Activated T-cell treated with anti-CD3 and anti-CD28 coated beads, Interleukin-2, amount 50 U/mL, for 1 hour (primary cell): ENCODE measurements around the gene KLHL36.

Source experiments
- DNase-seq: peaks from one replicate; pipeline ENCODE4 v3.0.0-alpha.2; 2020

KLHL36 gene

DNA sequence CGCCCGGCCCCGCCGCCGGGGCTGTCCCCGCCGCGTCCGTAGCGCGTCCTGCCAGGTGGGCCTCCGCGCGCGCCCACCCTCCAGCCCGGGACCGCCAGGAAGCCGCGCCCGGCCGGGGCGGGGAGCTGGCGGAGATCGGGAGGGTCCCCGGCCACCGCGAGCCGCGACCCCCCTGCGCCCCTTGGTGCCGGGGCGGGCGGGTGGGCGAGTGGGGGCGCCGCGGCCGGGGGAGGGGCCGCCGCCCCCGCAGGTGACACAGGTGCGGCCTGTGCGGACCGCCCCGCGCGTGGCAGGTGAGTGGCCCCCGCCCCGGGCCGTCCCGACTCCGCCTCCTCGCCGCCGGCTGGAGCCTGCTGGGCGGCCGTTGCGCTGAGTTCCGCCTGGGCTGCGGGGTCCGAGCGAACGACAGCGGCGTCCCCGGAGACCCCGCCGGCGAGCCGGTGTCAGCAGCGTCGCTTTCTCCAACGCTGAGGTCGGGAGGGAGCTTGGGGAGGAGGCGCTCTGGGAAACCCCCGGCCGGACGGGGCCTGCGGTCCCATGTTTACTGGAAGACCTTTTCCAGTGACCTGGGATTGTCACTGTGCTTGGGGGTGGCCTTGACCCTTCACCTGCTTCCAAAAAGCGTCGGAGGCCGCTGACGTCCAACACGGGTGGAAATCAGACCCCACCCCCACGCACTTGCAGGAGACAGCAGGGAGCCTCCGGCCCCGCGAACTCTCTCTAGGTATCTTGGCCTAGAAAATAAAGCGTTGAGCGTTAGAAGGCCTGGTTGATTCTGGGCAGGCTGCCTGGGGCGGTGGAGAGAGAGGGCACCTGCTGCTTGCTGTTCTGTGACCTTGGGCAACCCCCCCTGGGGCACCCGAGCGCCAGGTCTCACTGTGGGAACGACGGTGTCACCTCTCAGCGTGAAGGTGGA is 542 bp downstream of the KLHL36 start:
- DNase-seq, result peak; percentile 67

DNA sequence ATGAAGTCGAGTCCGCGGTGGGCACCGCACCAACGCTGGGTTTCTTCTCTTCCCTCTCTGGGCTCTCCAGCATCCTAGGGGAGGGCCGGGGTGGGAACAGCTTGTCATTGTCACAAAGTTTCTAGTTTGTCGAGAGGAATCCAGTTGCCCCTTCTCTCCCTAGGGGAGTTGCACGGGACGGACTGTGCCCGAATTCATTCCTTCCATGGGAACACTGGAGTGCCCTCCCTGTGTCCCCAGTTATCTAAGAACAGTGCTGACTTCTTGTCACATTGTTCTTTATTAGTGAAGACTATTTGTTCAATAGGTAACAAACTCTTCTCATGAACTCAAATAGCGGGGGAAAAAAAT is 1.2 kb downstream of the KLHL36 start:
- no peak for DNase-seq

DNA sequence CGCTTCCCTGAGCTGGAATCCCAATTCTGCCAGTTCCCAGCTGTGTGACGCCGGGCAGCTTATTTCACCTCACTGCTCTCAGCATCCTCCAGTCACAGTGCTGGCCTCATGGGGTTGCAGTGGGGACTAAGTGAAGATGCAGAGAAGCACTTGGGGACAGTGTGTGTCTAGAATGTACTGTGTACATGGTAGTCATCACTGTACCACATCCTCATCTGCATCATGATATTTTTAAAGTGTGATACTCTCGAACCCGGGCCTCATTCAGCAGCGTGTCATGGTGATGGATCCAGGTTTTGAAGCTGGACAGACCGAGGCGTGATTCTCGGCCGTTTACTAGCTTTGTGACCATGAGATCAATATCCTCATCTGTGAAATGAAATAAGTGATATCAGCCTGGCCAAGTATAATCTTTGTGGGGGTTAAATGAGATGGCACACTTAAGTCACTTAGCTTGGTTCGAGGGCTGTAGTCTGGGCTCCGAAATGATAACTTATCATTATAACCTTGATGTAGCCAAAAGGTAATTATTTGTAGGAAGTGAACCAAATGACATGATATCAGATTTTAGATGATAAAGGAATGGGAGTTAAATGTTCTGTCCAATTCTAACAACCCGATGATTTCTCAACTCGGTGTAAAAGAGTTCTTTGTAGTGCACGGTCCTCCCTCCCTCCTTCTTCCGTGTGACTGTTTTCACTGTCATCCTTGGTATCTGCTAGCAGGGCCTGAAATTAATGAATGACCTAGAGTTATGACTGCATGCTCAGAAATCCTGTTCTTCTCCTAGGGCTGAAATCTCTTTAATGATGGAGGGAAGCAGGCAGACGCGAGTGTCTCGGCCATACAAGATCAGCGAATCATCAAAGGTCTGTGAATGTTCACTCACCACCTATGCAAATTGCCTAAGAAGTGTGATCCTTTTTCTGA is 2.0 kb downstream of the KLHL36 start:
- DNase-seq, result no peak

DNA sequence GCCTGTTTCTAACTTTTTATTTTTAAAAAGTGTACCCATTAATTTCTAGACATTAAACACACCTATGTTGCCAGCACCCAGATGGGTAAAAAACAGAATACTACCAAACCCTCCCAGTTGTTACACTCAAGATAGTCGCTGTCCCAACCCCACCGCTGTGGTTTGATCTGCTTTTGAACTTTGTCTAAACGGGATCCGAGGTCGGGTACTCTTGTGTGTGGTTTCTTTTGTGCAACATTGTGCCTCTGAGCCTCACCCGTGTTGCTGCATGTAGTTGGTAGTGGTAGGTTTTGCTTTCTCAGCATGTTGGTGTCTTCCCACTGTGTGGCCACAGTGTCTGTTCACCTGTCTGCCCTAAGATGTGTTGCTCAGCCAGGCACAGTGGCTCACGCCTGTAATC is 4.3 kb downstream of the KLHL36 start:
- DNase-seq, result peak; percentile 39

DNA sequence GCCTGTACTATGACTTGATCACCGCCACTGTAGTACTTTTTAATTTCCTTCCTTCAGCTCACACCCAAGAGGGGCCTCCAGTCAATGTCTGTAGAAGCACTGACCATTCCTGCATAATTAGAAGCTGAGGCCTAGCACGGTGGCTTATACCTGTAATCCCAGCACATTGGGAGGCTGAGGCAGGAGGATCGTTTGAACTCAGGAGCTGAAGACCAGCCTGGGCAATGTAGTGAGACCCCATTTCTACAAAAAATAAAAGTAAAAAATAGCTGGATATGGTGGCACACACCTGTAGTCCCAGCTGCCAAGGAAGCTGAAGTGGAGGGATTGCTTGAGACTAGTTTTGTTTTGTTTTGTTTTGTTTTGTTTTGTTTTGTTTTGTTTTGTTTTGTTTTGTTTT is 5.9 kb downstream of the KLHL36 start:
- no peak for DNase-seq

DNA sequence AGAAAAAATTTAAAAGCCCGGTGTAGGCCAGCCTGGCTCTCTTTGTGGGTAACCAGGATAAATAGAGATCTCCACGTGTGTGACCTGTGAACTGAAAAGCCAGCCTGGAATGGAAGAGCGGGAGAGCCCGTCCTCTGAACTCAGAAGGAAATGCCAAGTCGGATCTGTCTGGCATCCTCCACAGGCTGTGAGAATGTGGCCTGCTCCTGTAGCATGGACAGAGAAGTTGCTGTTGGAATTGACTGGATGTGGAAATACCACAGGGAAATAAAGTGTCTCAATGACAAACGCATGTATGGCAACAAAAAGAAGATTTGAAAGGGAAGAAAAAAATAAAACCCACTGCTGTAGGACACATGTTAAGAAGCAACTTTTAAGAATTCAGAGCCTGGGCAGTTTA is 6.7 kb downstream of the KLHL36 start:
- DNase-seq, result no peak

DNA sequence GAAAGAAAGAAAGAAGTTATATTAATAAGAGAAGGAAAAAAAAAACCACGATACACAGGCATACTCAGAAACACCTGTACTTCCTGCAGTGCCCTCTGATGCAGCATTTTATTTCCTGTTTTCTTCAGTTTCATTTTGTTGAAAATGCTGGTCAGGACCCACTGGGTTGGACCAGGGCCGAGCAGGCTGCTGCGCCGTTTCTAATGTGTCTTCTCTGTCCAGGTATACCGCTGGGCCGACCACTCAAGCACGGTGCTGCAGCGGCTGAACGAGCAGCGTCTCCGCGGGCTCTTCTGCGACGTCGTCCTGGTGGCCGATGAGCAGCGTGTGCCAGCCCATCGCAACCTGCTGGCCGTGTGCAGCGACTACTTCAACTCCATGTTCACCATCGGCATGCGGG is 8.3 kb downstream of the KLHL36 start:
- no peak for DNase-seq

DNA sequence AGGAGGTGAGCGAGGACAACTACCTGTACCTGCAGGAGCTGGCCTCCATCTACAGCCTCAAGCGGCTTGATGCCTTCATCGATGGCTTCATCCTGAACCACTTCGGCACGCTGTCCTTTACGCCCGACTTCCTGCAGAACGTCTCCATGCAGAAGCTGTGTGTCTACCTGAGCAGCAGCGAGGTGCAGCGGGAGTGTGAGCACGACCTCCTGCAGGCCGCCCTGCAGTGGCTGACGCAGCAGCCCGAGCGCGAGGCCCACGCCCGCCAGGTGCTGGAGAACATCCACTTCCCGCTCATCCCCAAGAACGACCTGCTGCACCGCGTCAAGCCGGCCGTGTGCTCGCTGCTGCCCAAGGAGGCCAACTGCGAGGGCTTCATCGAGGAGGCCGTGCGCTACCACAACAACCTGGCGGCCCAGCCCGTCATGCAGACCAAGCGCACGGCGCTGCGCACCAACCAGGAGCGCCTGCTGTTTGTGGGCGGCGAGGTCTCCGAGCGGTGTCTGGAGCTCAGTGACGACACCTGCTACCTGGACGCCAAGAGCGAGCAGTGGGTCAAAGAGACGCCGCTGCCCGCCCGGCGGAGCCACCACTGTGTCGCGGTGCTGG is 9.0 kb downstream of the KLHL36 start:
- DNase-seq, result no peak

DNA sequence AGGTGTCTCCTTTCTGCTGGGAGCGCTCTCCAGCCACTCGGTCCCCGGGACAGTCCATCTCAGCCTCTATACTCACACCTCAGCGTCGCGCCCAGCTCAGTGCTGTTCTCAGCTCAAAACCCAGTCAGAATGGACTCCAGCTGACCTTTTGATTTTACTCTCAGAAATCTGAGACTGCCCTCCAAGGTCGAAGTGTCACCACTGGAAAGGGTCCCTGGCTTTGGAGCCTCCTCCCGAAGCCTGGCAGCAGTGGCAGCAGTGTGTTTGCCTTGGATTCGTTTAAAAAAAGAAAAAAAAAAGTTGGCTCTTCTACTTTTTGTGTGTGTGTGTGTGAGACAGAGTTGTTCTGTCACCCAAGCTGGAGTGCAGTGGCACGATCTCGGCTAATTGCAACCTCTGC is 10.4 kb downstream of the KLHL36 start:
- DNase-seq, result no peak

DNA sequence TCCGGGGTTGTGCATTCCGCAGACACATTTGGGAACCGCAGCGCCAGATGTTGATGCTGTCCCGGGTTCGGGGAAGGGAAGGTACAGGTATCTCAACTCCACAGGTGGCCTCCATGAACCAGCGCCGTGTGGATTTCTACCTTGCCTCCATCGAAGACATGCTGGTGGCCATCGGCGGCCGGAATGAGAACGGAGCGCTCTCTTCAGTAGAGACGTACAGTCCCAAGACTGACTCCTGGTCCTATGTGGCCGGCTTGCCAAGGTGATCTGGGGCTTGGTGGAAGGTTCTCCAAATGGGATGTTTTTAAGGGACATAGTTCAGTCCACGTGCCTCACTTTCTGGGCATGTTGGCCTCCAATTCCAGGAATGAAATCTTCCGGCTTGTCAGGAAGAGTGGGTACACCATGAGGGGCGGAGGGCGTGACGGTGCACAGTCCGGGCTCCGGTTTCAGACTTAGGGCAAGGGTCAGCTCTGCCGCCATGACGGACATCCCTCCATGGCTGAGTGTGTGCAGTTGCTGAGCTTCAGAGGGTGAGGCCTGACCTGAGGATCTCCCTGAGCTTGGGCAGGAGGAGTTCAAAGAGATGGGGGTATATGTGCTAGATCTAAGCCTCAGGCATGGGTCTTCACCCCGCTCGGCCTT is 11.5 kb downstream of the KLHL36 start:
- DNase-seq, result no peak

DNA sequence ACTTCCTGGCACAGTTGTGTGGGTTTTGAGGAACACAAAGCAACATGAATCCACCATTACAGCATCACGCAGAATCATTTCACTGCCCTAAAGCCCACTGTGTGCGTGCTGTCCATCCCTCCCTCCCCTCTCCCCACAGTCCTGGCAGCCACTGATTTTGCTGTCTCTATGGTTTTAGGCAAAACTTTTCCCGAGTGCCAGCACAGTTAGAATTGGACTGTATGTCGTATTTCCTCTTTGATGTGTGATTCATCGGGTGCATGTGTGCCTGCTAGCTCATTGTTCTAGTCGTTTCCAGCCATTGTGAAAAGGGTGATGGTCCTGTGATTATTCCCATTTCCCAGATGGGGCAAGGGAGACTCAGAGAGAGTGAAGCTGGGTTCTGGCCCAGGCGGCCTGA is 12.7 kb downstream of the KLHL36 start:
- DNase-seq, result no peak

DNA sequence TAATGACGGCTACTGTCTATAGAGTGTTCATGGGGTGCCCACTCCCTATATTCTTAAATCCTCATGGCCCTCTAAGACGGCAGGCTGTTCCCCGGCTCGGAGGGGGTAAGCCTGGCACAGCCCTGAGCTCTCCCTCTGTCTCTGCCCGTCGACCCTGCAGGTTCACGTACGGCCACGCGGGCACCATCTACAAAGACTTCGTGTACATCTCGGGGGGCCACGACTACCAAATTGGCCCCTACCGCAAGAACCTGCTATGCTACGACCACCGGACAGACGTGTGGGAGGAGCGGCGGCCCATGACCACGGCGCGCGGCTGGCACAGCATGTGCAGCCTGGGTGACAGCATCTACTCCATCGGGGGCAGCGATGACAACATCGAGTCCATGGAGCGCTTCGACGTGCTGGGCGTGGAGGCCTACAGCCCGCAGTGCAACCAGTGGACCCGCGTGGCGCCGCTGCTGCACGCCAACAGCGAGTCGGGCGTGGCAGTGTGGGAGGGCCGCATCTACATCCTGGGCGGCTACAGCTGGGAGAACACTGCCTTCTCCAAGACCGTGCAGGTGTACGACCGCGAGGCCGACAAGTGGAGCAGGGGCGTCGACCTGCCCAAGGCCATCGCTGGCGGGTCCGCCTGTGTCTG is 13.2 kb downstream of the KLHL36 start:
- no peak for DNase-seq

DNA sequence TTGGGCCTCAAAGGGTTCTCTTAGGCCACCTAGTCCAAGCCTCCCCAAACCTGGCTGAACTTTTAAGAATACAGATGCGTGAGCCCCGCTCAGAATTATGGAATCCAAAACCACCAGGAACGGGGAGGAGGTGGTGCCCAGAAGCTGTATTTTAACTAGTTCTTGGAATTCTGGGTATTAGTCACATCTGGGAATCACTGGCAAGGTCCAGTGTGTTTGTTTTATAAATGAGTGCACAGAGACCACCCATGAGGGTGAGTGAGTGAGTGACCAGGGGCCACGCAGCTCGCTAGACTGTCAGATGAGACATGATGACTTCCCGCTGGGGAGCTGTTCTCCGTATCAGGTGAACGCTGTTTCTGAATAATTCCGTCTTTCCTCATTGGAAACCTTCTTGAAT is 14.2 kb downstream of the KLHL36 start:
- no peak for DNase-seq

DNA sequence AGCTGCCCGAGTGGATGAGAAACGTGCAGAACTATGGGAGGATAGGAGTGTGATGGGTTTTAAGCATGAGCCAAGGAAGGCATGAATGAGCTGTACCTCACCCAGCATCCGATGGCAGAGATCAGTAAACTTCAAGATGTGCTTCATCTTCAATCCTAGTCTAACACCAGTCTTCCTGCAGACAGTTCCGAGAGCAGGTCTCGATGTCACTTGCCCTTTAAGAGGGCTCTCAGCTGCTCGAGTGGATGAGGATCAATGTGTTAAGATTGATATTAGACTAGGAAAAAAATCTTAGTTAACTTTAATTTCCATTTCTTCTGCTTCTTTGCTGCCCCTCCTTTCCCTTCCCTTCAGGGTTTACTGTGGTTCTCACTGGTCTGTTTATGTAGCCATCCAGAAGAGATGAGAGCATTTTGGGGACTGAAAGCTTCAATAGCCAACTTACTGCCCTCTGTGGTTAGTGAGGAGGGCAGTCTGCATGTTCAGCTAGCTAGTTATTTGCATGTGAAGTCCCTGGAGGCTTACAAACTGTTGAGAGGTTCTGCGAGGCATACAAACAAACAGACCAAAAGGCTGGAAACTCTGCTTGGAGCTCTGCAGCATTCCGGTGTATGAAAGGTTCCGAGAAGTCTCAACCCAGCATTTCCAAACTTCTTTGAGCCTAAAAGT is 15.3 kb downstream of the KLHL36 start:
- no peak for DNase-seq

DNA sequence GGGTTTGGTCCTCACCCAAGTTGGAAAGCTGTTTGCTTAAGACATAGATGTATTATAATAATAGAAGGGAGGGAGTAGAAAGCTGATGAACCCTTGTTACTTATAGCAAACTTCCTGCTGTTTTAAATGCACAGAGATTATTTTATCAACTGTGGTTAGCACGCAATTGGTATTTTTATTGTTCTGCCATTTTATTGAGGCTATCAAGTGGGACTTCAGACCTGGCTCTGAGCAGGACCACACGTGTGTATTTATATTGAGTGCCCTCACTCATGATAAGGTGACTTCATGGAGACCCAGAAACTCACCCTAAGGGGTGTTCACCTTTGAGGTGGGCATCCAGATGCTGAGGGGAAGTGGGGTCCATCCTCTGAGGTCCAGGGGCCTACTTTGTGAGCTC is 17.0 kb downstream of the KLHL36 start:
- no peak for DNase-seq

DNA sequence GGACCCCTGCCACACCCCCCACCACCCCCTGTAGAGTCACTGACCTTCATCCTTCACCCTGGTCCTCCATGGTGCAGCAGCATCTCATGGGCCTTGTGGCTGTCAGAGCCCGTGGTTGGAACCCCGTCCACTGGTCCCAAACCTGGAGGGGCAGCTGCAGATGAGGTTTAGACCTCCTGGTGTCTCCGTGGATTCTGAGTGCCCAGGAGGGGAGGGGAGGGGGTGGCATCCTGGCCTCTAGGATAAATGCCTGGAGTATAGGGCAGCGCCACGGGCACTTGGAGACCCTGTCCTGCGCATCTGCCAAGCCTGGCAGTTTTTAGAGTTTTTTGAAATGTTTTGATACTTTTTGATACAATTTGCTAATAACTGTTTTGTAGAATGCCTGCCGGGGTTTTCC is 17.5 kb downstream of the KLHL36 start:
- no peak for DNase-seq

DNA sequence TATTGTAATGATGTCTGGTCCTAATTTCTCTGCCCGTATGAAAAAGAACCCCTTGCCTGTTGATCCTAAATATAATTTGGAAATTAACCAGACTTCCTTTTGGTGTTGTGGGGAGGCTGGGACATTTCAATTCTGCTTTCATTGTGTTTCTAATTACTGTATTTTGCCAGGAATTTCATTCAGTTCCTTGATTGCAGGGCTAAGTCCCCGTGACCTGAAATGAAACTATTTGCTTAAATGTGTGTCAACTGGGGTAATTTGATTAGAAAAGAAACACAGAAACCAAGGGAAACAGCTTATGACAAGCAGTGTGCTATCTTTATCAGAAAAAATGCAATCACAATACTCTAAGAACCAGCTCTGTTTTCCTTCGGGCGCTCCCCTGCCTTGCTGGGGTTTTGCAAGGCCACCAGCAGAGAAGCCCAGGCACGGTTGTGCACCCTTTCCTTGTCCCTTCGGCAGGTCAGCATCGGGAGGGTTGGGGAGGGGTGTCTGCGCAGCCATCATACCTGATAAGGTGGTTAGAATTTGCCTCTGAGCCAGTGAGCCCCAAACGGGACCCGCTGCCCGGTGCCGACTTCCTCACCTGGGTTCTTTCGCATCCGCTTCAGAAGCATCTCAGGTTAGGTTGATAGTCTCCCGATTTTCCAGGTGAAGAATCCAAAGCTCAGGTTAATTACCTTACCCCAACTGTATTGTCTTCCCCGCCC is 19.4 kb downstream of the KLHL36 start:
- no peak for DNase-seq

DNA sequence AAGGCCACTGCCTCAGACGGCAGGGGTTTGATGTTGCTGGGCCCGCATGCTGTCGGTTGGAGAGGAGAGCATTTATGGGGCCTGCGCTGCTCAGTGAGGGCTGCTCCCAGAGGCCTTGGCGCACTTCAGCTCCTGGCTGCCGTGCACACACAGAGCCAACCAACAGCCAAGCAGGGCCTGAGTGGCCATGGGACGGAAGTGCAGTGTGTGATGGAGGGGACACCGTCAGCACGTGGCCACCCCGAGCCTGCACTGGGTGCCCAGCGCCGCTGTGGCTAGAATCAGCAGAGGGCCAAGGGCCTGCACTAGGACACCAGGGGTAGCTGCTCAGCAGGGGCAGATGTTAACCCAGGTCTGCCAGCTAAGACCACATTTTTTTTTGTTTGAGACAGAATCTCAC is 21.8 kb downstream of the KLHL36 start:
- DNase-seq, result no peak

DNA sequence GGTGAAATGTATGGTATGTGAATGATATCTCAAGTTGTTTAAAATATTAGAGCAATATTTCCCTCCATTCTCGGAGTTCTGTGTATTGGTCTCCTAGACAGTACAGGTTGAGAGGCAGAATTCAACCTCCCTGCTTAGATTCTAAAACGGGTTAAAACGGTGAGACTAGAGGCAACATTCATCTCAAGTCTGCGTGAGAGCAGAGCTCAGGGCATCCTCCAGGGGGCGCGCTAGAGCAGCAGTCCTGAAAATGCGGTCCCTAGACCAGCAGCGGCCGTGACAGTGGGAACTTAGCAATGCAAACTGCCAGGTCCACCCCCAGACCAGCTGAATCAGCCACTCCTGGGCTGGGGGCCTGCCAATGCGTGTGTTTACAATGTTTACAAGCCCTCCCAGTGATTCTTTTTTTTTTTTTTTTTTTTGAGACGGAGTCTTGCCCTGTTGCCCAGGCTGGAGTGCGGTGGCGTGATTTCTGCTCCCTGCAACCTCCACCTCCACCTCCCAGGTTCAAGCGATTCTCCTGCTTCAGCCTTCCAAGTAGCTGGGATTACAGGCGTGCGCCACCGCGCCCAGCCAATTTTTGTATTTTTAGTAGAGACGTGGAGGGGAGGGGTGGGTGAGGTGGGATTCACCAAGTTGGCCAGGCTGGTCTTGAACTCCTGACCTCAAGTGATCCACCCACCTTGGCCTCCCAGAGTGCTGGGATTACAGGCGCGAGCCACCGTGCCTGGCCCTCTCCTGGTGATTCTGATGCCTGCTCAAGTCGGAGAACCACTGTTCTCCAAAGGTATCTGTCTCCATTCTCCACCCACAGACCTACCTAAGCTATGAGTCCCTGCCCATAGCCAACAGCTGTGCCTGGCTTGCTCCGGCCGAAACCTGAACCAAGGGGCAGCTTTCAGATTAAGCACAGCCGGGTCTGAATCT is 24.2 kb downstream of the KLHL36 start:
- peak; percentile 84 for DNase-seq

DNA sequence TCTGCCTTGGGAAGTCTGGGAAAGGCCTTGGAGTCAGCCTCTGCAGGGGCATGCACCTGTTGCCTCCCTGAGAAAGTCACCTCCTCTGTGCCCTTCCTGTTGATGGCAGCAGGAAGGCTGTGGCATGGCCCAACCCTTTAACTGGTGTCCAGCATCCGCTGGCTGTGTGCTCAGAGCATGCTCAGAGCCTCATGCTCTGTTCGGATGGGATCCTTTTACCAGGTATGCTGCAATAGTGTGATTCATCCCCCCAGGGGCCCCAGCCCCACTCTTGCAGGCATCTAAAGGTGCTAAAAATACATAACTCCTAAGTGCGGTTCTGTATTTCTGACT is 24.9 kb downstream of the KLHL36 start:
- DNase-seq, result no peak
